Loucy (cell line): ENCODE measurements around the gene ALDH7A1.
"Not testable (repeated sequence)": the region's sequence is repeated elsewhere in the genome, so short reads cannot be mapped to it uniquely, and the experiment has no call there.

Experiments used
- H2AFZ ChIP-seq: fragments of 200-600 bp; sonication (generic); 2 replicates; pipeline ENCODE4 v1.6.0; 2016; ENCODE audit warnings: antibody characterized with exemption, mild to moderate bottlenecking, low read length, moderate library complexity
- H3F3A ChIP-seq: fragments of 200-600 bp; 2 replicates; pipeline ENCODE4 v1.6.0; 2016; ENCODE audit warnings: antibody characterized with exemption, low read depth, mild to moderate bottlenecking
- H3K27me3 ChIP-seq: fragments of 200-600 bp; sonication (generic); 2 replicates; pipeline ENCODE4 v1.6.1; 2014; ENCODE audit warnings: low read length, mild to moderate bottlenecking; ENCODE audit not compliant: insufficient read depth, poor library complexity, severe bottlenecking
- H3K36me3 ChIP-seq: fragments of 200-600 bp; sonication (generic); 2 replicates; pipeline ENCODE4 v1.6.1; 2016; ENCODE audit warnings: low read length; ENCODE audit not compliant: insufficient read depth
- H3K4me1 ChIP-seq: fragments of 200-600 bp; sonication (generic); 2 replicates; pipeline ENCODE4 v1.5.1; 2014; ENCODE audit warnings: low read length, mild to moderate bottlenecking; ENCODE audit not compliant: insufficient read depth, poor library complexity, severe bottlenecking
- H3K4me2 ChIP-seq: fragments of 200-600 bp; sonication (generic); 2 replicates; pipeline ENCODE4 v1.6.0; 2014; ENCODE audit warnings: antibody characterized with exemption, low read length, low read depth, mild to moderate bottlenecking; ENCODE audit not compliant: poor library complexity, severe bottlenecking
- H3K4me3 ChIP-seq: fragments of 200-600 bp; sonication (generic); 2 replicates; pipeline ENCODE4 v1.5.1; 2014; ENCODE audit warnings: low read length, mild to moderate bottlenecking, mixed read lengths; ENCODE audit not compliant: poor library complexity, severe bottlenecking
- H3K79me2 ChIP-seq: fragments of 200-600 bp; sonication (generic); 2 replicates; pipeline ENCODE4 v1.6.1; 2014; ENCODE audit warnings: low read length; ENCODE audit not compliant: insufficient read depth
- H3K9ac ChIP-seq: fragments of 200-600 bp; sonication (generic); 2 replicates; pipeline ENCODE4 v1.6.0; 2014; ENCODE audit warnings: mild to moderate bottlenecking, low read depth, low read length, moderate library complexity; ENCODE audit not compliant: poor library complexity, severe bottlenecking
- H3K9me2 ChIP-seq: fragments of 200-600 bp; sonication (generic); replicated peaks from 2 replicates; pipeline ENCODE4 v1.6.1; 2016; ENCODE audit warnings: low read depth, low read length, mixed read lengths
- H3K9me3 ChIP-seq: fragments of 200-600 bp; sonication (generic); 2 replicates; pipeline ENCODE4 v1.6.1; 2014; ENCODE audit warnings: mild to moderate bottlenecking, antibody characterized with exemption, low read length, low read depth; ENCODE audit not compliant: insufficient read depth
- H4K20me1 ChIP-seq: fragments of 200-600 bp; sonication (generic); 2 replicates; pipeline ENCODE4 v1.6.0; 2014; ENCODE audit warnings: antibody characterized with exemption, low read length, mild to moderate bottlenecking; ENCODE audit not compliant: insufficient read depth, poor library complexity, severe bottlenecking
- CTCF ChIP-seq: fragments of 200-600 bp; sonication (generic); conservative IDR thresholded peaks from 2 replicates; pipeline ENCODE4 v1.5.1; 2014; ENCODE audit warnings: mild to moderate bottlenecking, antibody characterized with exemption, low read length
- EZH2phosphoT487 ChIP-seq: fragments of 200-600 bp; IDR thresholded peaks from 2 replicates; pipeline ENCODE4 v1.6.1; 2018; ENCODE audit warnings: antibody characterized with exemption, mild to moderate bottlenecking, moderate library complexity, borderline replicate concordance

Gene ALDH7A1

GRCh38 chr5:126619781-126620180 lies 24.8 kb upstream of the ALDH7A1 start:
- no peak overlapping the region for H3K9ac ChIP-seq
- no peak for TF ChIP-seq CTCF
- no peak for TF ChIP-seq EZH2phosphoT487
- no peak overlapping the region for H3K4me3 ChIP-seq
- no peaks in the 10 kb centered on the region for H3K9me3 ChIP-seq
- H4K20me1 ChIP-seq, result no peaks in the 10 kb centered on the region
- no peaks in the 10 kb centered on the region for H3K4me1 ChIP-seq
- peaks cover 25% of the 10 kb centered on the region; the same call in 1 of the 2 replicates for H3K36me3 ChIP-seq
- H3F3A ChIP-seq, result no peaks in the 10 kb centered on the region
- no peaks in the 10 kb centered on the region for H3K27me3 ChIP-seq
- no peak overlapping the region for H3K4me2 ChIP-seq
- no peaks in the 10 kb centered on the region for H3K79me2 ChIP-seq
- H2AFZ ChIP-seq, result no peak overlapping the region
- no peaks in the 10 kb centered on the region for H3K9me2 ChIP-seq

GRCh38 chr5:126617603-126618002 lies 22.6 kb upstream of the ALDH7A1 start:
- H3K4me3 ChIP-seq, H3K27me3 ChIP-seq, H4K20me1 ChIP-seq, H3F3A ChIP-seq, H2AFZ ChIP-seq, H3K4me2 ChIP-seq, H3K9ac ChIP-seq, H3K4me1 ChIP-seq, H3K79me2 ChIP-seq, H3K9me2 ChIP-seq, H3K9me3 ChIP-seq: not testable (repeated sequence)
- H3K36me3 ChIP-seq, result peaks cover 22% of the 10 kb centered on the region; the same call in 1 of the 2 replicates

GRCh38 chr5:126615286-126615685 lies 20.3 kb upstream of the ALDH7A1 start:
- no peak overlapping the region for H3K9ac ChIP-seq
- peaks cover 22% of the 10 kb centered on the region; the same call in 1 of the 2 replicates for H3K36me3 ChIP-seq
- no peaks in the 10 kb centered on the region for H4K20me1 ChIP-seq
- no peaks in the 10 kb centered on the region for H3K9me3 ChIP-seq
- H3K9me2 ChIP-seq, result no peaks in the 10 kb centered on the region
- no peak overlapping the region for H3K4me2 ChIP-seq
- H3K4me1 ChIP-seq, result no peaks in the 10 kb centered on the region
- H3K79me2 ChIP-seq, result no peaks in the 10 kb centered on the region; the same call in 1 of the 2 replicates
- H3K4me3 ChIP-seq, result no peak overlapping the region
- no peak overlapping the region for H2AFZ ChIP-seq
- no peaks in the 10 kb centered on the region for H3K27me3 ChIP-seq
- TF ChIP-seq EZH2phosphoT487 (no peak), CTCF (no peak)
- H3F3A ChIP-seq, result no peaks in the 10 kb centered on the region

GRCh38 chr5:126613941-126614592 lies 19.0 kb upstream of the ALDH7A1 start:
- Histone ChIP-seq H4K20me1 (no peaks in the 10 kb centered on the region), H3F3A (no peaks in the 10 kb centered on the region), H3K27me3 (no peaks in the 10 kb centered on the region), H2AFZ (no peak overlapping the region), H3K4me3 (no peak overlapping the region), H3K4me2 (no peak overlapping the region), H3K36me3 (peaks cover 19% of the 10 kb centered on the region; the same call in 1 of the 2 replicates), H3K9me2 (no peaks in the 10 kb centered on the region), H3K9me3 (no peaks in the 10 kb centered on the region), H3K9ac (no peak overlapping the region), H3K79me2 (peaks cover 5% of the 10 kb centered on the region; the same call in 1 of the 2 replicates), H3K4me1 (no peaks in the 10 kb centered on the region)
- TF ChIP-seq EZH2phosphoT487, result no peak
- no peak for TF ChIP-seq CTCF
